Astrocyte of the cerebellum (primary cell): ENCODE measurements around the gene NAT16.
"Not testable (repeated sequence)": the region's sequence is repeated elsewhere in the genome, so short reads cannot be mapped to it uniquely, and the experiment has no call there.

Experiments
- DNase-seq: peaks from one replicate; pipeline ENCODE4 v3.0.0-alpha.2; 2011; ENCODE audit warnings: low read depth
- H3K4me3 ChIP-seq: 2 replicates; pipeline ENCODE4 v1.5.1; 2011; ENCODE audit warnings: mild to moderate bottlenecking, low read depth, low read length, moderate library complexity
- in situ Hi-C: cut with HindIII; loops from 2 replicates; pipeline ENCODE4 v1.10.0; 2017; ENCODE audit warnings: low sequenced_read_pairs
- TF ChIP-seq, protein P1 (sequence below): IDR thresholded peaks from 2 replicates; pipeline ENCODE4 v1.5.1; 2012; ENCODE audit warnings: low read length, low read depth, moderate library complexity, mild to moderate bottlenecking; ENCODE audit errors: missing control alignments

Gene NAT16

DNA sequence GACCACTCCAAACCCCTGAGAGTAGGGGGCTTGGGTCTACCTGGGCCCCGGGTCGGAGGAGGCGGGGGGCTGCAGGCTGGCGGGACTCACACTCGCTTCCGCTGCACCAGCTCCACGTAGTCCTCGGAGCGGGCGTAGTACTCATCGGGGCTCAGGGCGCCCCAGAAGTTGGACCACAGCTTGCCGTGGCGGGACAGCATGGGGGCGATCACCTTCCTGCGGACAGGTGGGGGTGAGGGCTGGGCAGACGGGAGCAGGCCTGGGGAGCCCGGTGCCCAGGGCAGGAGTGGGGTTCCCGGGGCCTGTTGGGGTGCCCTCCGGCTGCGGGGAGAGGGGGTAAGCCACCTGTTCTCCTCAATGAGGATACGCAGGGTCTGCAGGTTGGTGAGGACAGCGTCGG lies 31.4 kb upstream of the NAT16 start:
- H3K4me3 ChIP-seq = no peak overlapping the region
- TF ChIP-seq, protein P1, sequence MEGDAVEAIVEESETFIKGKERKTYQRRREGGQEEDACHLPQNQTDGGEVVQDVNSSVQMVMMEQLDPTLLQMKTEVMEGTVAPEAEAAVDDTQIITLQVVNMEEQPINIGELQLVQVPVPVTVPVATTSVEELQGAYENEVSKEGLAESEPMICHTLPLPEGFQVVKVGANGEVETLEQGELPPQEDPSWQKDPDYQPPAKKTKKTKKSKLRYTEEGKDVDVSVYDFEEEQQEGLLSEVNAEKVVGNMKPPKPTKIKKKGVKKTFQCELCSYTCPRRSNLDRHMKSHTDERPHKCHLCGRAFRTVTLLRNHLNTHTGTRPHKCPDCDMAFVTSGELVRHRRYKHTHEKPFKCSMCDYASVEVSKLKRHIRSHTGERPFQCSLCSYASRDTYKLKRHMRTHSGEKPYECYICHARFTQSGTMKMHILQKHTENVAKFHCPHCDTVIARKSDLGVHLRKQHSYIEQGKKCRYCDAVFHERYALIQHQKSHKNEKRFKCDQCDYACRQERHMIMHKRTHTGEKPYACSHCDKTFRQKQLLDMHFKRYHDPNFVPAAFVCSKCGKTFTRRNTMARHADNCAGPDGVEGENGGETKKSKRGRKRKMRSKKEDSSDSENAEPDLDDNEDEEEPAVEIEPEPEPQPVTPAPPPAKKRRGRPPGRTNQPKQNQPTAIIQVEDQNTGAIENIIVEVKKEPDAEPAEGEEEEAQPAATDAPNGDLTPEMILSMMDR = no peak
- DNase-seq = no peak
- in situ Hi-C loops = no loop called here

DNA sequence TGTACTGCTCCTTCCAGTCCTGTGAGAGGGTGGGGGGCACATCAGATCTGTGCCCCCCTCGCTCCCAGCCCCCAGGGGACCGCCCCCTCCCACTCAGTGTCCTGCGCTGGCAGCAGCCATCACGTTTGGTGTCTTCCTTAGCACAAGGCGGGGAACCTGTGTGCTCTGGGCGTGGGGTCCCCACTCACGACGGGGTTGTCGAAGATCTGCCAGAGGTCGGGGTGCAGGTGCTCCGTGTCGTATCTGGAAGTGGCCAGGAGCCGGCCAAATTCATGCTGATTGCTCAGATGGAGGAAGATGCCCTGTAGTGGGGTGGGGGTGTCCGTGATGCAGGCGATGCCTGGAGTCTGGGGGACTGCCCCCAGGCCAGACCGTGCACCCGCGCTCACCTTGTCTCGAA lies 30.1 kb upstream of the NAT16 start:
- H3K4me3 ChIP-seq = no peak overlapping the region
- TF ChIP-seq, protein P1 = no peak
- no peak for DNase-seq
- in situ Hi-C loops = no loop called here

DNA sequence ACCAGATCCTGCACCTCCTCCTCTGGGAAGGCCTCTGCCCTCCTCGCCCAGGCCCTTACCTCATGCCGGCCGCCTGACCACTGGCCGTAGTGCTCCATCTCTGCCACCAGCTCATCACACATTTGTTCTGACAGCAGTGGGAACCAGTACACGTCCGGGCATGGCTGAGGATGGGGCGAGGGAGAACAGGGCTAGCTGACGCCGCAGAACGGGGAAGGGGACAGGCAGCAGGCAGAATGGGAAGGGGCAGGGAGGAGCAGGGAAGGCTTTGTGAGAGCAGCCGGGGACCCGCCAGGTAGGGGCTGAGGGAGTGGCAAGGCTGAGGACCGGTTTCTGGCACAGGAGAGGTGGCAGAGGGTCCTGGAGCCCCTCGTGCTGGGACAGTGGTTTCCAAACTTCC lies 28.7 kb upstream of the NAT16 start:
- DNase-seq = no peak
- TF ChIP-seq, protein P1 = no peak
- no peak overlapping the region for H3K4me3 ChIP-seq
- in situ Hi-C loops = no loop called here

DNA sequence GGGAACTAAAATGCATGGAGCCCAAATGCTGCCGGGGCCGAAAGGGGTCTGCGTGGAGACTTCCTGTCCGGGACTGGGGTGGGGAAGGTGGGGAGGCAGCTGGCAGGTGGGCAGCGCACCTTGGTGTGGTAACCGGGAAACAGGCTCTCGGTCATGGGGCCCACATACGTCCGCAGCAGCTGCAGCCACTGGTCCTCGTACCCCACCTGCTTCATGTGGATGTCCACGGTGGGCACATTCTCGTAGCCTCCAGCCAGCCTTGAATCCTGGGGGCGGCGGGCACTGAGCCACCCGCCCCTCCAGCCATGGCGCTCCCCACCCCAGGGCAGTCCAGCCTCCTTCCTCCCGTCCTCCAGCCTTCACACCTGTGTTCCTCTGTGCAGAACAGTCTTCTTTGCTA lies 27.4 kb upstream of the NAT16 start:
- in situ Hi-C loops = no loop called here

DNA sequence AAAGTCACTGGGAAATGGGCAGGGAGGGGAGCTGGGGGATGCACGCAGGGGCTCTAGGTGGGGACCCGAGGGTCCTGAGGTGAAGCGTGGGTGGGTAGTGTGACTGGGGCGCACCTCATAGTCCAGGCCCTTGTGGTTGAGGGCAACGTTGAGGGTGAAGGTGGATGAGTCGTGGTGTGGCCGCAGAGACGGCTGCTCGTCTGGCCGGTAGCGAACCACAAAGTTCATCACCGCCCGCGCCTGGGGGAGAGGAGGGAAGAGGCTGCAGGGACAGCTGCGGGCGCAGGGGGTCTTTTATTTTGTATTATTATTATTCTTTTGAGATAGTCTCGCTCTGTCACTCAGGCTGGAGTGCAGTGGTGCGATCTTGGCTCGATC lies 26.6 kb upstream of the NAT16 start:
- TF ChIP-seq, protein P1 = no peak
- in situ Hi-C loops = no loop called here
- no peak for DNase-seq
- H3K4me3 ChIP-seq = no peak overlapping the region

More for the DNA sequence above, 27.4 kb upstream of the NAT16 start:
- no peak overlapping the region for H3K4me3 ChIP-seq
- TF ChIP-seq, protein P1 = no peak
- no peak for DNase-seq

DNA sequence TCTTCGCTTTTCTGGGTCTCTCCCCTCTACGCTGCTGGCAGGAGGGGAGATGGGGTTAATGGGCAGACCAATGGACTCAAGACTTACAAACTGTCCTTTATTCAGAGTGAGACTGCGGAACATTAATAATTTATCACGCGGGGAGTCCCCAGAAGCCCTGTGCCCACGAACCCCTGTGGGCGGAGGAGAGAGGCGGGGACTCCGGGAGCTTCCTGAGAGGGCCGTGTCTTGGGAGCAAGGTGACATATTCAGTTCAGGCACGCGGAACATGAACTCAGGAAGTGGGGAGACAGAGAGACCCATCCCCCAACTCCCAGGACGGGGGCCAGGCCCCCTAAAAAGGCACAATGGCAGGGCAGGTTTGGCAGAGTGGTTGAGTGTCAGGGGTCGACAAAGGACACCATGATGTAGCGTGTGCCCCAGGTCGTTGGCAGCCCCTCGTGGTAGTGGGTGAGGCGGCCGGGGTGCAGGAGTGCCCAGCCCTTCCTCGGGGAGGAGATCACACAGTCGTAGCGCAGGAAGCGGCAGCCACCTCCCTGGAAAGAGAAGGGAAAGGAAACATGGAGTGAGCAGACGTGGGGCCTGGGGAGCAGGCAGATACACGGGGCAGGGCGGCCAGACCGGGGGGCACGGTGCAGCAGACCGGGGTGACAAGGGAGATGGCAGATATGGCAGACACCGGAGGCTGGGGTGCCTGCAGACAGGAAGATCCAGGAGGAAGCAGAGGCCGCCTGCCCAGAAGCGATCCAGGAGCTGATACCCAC lies 26.0 kb upstream of the NAT16 start:
- in situ Hi-C loops = no loop called here
- no peak for DNase-seq
- H3K4me3 ChIP-seq = no peak overlapping the region
- TF ChIP-seq, protein P1 = no peak

DNA sequence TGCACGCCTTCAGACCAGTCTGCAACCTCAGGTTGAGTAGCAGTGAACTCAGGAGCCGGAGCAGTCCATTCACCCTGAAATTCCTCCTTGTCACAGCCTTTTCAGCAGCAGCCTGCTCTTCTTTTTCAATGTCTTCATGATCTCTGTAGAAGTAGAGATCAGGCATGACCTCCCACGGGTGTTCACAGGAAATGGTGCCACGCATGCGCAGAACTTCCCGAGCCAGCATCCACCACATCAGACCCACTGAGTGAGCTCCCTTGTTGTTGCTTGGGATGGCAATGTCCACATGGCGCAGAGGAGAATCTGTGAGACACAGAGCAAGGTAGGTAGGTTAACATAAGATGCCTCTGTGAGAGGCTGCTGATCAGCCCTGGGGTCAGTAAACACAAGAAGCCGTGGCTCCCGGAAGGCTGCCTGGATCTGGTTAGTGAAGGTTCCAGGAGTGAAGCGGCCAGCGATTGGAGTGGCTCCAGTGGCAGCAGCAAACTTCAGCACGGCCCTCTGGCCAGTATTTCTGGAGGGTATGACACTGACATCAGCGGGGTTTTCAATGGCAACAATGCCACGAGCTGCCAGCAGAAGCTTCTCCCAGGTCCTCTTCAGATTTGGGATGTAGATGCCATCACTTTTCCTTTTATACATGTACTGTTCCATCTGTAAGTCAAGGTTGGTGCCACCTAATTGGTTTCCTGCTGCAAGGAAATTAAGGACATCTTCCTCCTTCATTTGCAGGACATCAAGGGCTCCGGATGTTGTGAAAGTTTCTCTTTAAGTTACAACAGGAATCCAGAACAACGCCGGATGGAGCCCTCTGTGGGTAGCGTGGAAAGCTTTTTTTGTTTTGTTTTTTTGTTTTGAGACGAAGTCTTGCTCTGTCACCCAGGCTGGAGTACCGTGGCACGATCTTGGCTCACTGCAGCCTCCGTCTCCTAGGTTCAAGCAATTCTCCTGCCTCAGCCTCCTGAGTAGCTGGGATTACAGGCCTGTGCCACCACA lies 23.9 kb upstream of the NAT16 start:
- H3K4me3 ChIP-seq, in situ Hi-C loops, DNase-seq: not testable (repeated sequence)
